Activated CD4-positive, alpha-beta T cell treated with anti-CD3 and anti-CD28 coated beads, Interleukin-2, amount 10 ng/mL, durations not matched to agents 7 days and 5 days (primary cell): ENCODE data around the gene WDFY4. TPM values are rescaled to one million over a fixed set of nuclear protein-coding genes. Genes with fewer than 3 reads are reported as not detected.

Experiments
- CTCF ChIA-PET: fragments of 350-600 bp; sonication (Branson Sonifier 250); formaldehyde crosslinking; loops from one replicate; lab custom pipeline; 2021; ENCODE audit warnings: antibody characterized with exemption; lab: Charles Lee
- POLR2A ChIA-PET: fragments of 350-600 bp; sonication (Branson Sonifier 250); formaldehyde crosslinking; loops from one replicate; lab custom pipeline; 2021; ENCODE audit warnings: antibody characterized with exemption; lab: Charles Lee
- DNase-seq: peaks from one replicate; pipeline ENCODE4 v3.0.0-alpha.2; 2020
- H3K27ac Mint-ChIP-seq: one replicate; pipeline ENCODE4 v1.8.0; 2021; ENCODE audit warnings: mild to moderate bottlenecking, moderate library complexity, mixed read lengths
- H3K27me3 Mint-ChIP-seq: one replicate; pipeline ENCODE4 v1.8.0; 2021; ENCODE audit warnings: mixed read lengths
- H3K36me3 Mint-ChIP-seq: one replicate; pipeline ENCODE4 v1.8.0; 2021; ENCODE audit warnings: low read depth, mixed read lengths
- H3K4me1 Mint-ChIP-seq: one replicate; pipeline ENCODE4 v1.8.0; 2021; ENCODE audit warnings: mixed read lengths
- H3K4me3 Mint-ChIP-seq: one replicate; pipeline ENCODE4 v1.8.0; 2021; ENCODE audit warnings: mild to moderate bottlenecking, moderate library complexity, mixed read lengths
- H3K9me3 Mint-ChIP-seq: one replicate; pipeline ENCODE4 v1.8.0; 2021; ENCODE audit warnings: mixed read lengths
- total RNA-seq, 2 experiments: library from RNA; stranded (reverse); gene quantifications; one replicate each; pipeline ENCODE4 v1.2.3, GENCODE V29; 2021

WDFY4 gene
- total RNA-seq, 2 experiments from 2014 or later, result 0.37 to 0.40 TPM

DNA sequence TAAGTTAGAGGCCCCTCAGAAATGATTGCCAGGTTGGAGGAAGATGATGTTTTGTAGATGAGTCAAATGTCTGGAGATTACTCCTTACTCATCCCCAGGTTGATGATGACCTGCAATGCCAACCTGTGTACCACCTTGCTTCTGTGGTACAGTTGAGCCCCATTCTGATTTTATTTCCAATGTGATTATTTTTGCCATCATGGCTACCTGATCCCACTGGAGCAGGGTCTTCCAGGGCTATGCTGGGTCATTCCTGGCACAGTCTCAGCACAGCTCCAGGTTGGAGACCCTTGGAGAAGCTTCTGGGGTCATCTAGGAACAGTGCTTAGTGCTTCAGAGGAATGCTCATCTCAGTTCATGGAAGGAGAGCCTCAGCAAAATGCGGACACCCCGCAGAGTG is 220.6 kb downstream of the WDFY4 start:
- Mint-ChIP-seq H3K36me3 (no peaks in the 10 kb centered on the region), H3K27ac (no peak overlapping the region), H3K4me3 (no peak overlapping the region), H3K4me1 (no peaks in the 10 kb centered on the region), H3K9me3 (no peaks in the 10 kb centered on the region), H3K27me3 (peaks cover 3% of the 10 kb centered on the region)
- no peak for DNase-seq
- POLR2A ChIA-PET, result no interaction called here
- CTCF ChIA-PET, result no interaction called here

DNA sequence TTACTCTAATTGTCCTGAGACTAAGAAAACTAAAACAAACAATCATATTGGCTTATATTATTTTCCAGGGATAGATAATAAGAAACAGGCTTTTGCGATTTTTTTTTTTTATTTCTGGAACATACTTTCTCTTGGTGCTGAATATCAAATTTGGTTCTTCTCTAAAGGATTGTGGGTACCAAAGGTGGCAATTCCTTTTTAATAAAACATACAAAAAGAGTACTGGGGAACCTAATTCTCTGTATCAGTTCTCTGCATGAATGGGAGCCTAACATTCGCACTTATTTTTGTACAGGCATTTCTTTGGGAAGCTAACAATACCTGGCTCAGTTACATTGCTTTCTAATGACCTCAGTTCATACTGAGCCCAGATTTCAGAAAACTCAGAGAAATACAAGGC is 222.2 kb downstream of the WDFY4 start:
- CTCF ChIA-PET, result interaction anchor here (0.6 kb wide), 1 partner anchor 462 kb away, joined by 3 read pairs; no protein-coding TSS in a partner anchor
- POLR2A ChIA-PET, result no interaction called here
- Mint-ChIP-seq H3K27me3 (peaks cover 3% of the 10 kb centered on the region), H3K9me3 (no peaks in the 10 kb centered on the region), H3K4me3 (no peak overlapping the region), H3K4me1 (no peaks in the 10 kb centered on the region), H3K27ac (no peak overlapping the region), H3K36me3 (no peaks in the 10 kb centered on the region)
- DNase-seq, result no peak

DNA sequence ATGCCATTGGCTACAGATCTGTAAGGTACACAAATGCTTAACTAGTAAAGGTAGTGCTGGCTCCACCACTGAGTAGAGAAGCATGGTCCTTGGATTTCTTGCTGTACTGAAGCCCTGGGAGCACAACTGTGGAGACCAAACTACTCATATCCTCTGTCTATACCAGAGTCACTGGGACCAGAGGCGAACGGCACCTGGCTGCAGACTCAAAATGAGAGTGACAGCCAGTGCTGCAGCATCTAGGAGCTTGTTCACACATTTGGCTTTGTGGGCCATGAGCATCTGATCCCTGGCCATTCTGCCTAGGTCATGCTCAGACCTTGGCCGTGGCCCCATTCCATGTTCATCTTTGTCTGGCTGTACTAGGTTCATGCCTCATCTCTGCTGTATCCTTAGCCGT is 223.1 kb downstream of the WDFY4 start:
- no peaks in the 10 kb centered on the region for H3K9me3 Mint-ChIP-seq
- H3K36me3 Mint-ChIP-seq, result no peaks in the 10 kb centered on the region
- peaks cover 3% of the 10 kb centered on the region for H3K27me3 Mint-ChIP-seq
- POLR2A ChIA-PET, result no interaction called here
- H3K4me1 Mint-ChIP-seq, result no peaks in the 10 kb centered on the region
- H3K4me3 Mint-ChIP-seq, result no peak overlapping the region
- CTCF ChIA-PET, result interaction anchor here (0.8 kb wide), 1 partner anchor 251 kb away, joined by 4 read pairs; no protein-coding TSS in a partner anchor
- no peak overlapping the region for H3K27ac Mint-ChIP-seq
- DNase-seq, result no peak

DNA sequence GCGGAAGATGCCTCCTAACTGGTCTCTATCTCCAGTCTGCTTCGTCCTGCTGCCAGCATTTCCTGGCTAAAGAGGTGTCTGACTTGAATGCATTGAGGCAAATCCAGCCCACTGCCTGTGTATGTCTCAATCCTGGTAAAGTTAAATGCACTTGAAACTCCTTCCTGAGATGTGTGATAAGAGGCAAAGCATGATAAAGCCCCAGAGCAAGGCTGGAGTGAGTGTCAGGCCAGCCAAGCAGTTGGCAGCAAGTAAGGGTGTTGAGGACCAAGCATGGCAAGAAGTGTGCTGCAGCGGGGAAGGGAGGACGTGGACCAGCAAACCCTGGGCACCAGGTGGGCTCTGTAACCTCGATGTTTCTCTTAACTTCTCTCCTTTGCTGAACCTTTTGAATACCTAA is 225.9 kb downstream of the WDFY4 start:
- Mint-ChIP-seq H3K9me3 (no peaks in the 10 kb centered on the region), H3K4me3 (no peak overlapping the region), H3K4me1 (no peaks in the 10 kb centered on the region), H3K36me3 (no peaks in the 10 kb centered on the region), H3K27ac (no peak overlapping the region), H3K27me3 (peaks cover 3% of the 10 kb centered on the region)
- DNase-seq, result no peak
- CTCF ChIA-PET, result no interaction called here
- POLR2A ChIA-PET, result no interaction called here

DNA sequence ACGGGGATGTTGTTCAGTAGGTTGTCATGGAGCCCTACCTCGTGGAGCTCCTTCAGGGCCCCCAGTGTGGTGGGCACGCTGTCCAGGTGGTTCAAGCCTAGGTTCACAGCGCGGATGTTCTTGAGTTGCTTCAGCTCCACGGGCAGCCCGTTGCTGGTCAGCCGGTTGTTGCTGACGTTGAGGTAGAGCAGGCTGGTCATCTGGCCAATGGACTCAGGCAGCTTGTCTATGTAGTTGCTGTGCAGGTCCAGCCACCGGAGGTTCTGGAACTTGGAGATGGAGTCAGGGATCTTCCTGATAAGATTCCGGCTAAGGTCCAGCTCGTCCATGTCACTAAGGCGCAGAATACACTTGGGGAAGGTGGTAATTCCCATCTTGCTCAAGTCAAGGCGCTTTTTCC is 229.0 kb downstream of the WDFY4 start:
- peaks cover 12% of the 10 kb centered on the region for H3K27me3 Mint-ChIP-seq
- H3K4me3 Mint-ChIP-seq, result no peak overlapping the region
- DNase-seq, result no peak
- H3K9me3 Mint-ChIP-seq, result no peaks in the 10 kb centered on the region
- H3K36me3 Mint-ChIP-seq, result no peaks in the 10 kb centered on the region
- H3K4me1 Mint-ChIP-seq, result no peaks in the 10 kb centered on the region
- ChIA-PET POLR2A (no interaction called here), CTCF (interaction anchor here (0.6 to 1.3 kb wide), 2 partner anchors 11 to 20 kb away, joined by 3 to 5 read pairs; no protein-coding TSS in a partner anchor)
- H3K27ac Mint-ChIP-seq, result no peak overlapping the region

DNA sequence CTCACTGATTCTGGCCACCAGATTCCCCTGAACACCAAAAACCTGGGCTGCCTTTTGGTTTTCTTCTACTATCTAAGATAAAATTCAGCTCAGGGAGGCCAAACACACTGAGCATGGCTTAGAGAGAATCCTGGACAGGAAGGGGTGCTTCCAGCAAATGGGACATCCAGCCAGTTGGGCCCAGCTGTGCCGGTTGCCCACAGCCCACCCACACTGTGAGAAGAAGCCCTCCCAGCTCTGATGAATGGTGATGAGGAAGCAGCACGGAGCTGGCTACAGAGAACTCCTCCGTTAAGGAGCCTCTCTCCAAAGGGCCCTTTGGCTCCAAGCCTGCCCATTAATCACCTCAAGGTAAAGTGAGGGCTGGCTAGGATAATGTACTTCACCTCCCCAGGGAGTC is 239.1 kb downstream of the WDFY4 start:
- no peak for DNase-seq
- CTCF ChIA-PET, result interaction anchor here (1.3 to 1.6 kb wide), 2 partner anchors 10 to 11 kb away, joined by 3 to 5 read pairs; no protein-coding TSS in a partner anchor
- no peaks in the 10 kb centered on the region for H3K4me1 Mint-ChIP-seq

DNA sequence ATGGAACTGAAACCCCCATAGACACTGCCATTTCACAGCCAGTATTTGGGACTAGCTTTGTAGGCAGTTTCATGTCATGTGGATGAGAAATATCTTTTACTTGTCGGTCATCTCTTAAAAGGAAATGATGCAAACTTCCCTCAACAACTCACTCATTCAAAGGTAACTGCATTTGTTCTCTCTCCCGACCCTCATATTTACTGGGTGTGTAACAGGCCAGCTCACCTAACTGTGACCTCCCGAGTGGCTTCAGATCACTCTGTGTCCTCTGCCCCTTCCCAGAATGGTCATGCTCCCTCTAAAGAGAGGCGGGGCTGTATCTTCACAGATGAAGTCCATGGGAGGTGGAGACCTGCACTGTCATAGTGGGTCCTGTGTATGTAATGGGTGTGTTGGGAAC is 240.3 kb downstream of the WDFY4 start:
- Mint-ChIP-seq H3K27ac (no peak overlapping the region), H3K27me3 (peaks cover 8% of the 10 kb centered on the region)

More for the DNA sequence above, 239.1 kb downstream of the WDFY4 start:
- no peak overlapping the region for H3K27ac Mint-ChIP-seq
- H3K4me3 Mint-ChIP-seq, result no peak overlapping the region
- POLR2A ChIA-PET, result no interaction called here
- no peaks in the 10 kb centered on the region for H3K36me3 Mint-ChIP-seq
- H3K9me3 Mint-ChIP-seq, result no peaks in the 10 kb centered on the region
- peaks cover 16% of the 10 kb centered on the region for H3K27me3 Mint-ChIP-seq

DNA sequence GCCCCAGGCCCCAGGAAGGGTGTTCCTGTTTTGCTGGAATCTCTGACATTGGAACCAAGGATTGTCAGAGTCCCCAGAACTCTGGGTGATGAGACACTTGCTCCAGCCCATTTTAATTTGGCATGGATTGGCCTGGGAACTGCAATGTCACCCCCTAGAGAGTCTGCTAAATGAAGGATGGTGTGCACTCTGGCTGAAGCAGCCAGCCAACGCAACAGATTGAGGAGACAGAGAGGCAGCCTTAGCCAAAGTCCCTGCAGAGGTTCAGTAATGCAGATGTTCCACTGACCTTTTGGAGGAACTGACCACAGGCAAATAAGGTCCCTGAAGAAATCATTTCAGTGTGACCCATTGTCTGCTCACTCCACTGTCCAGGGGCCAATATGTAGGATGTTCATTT is 241.6 kb downstream of the WDFY4 start:
- no peak for DNase-seq
- Mint-ChIP-seq H3K4me3 (no peak overlapping the region), H3K36me3 (no peaks in the 10 kb centered on the region), H3K9me3 (no peaks in the 10 kb centered on the region), H3K4me1 (no peaks in the 10 kb centered on the region), H3K27me3 (peaks cover 8% of the 10 kb centered on the region), H3K27ac (no peak overlapping the region)
- ChIA-PET CTCF (no interaction called here), POLR2A (no interaction called here)

More for the DNA sequence above, 240.3 kb downstream of the WDFY4 start:
- DNase-seq, result no peak
- Mint-ChIP-seq H3K36me3 (no peaks in the 10 kb centered on the region), H3K4me1 (no peaks in the 10 kb centered on the region), H3K4me3 (no peak overlapping the region), H3K9me3 (no peaks in the 10 kb centered on the region)
- ChIA-PET POLR2A (no interaction called here), CTCF (interaction anchor here (1.3 to 1.6 kb wide), 2 partner anchors 9 to 12 kb away, joined by 3 to 5 read pairs; no protein-coding TSS in a partner anchor)

DNA sequence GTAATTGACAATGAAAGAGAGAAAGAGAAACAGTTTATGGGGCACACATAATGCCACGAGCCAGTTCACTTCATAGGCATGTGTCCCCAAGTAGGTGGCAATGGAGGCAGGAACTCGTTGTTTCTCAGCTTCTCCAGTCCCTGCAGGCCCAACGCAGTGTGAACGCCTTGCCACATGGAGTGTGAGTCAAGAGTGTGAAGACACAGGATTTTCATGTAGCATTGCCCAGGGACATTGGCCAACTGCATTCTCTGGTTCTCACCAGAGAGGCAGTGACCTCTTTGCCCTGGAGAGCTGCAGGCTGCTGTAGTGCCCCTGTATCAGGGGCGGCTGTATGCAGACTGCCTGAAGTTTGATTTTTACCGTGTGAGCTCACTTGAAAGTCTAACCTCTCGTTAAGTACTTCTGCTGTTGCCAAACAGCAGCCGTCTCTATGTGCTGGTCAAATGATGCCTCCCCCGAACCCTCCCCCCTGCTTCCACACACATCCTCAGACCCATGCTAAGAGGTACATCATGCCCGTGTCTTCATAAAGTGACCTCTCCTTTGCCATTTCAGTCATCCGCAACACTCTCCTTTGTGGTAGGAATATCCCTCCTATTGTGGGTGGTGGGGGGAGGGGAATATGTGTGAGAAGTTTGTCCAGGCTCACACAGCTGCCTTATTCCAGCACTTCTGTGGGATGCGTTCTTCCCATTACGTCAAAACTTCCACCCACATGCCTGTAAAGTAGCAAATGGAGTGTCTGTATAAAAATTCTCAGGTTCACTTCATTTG is 242.3 kb downstream of the WDFY4 start:
- DNase-seq, result no peak
- Mint-ChIP-seq H3K9me3 (no peaks in the 10 kb centered on the region), H3K27me3 (peaks cover 6% of the 10 kb centered on the region), H3K4me3 (no peak overlapping the region), H3K36me3 (no peaks in the 10 kb centered on the region), H3K4me1 (no peaks in the 10 kb centered on the region), H3K27ac (no peak overlapping the region)
- POLR2A ChIA-PET, result no interaction called here
- CTCF ChIA-PET, result no interaction called here

DNA sequence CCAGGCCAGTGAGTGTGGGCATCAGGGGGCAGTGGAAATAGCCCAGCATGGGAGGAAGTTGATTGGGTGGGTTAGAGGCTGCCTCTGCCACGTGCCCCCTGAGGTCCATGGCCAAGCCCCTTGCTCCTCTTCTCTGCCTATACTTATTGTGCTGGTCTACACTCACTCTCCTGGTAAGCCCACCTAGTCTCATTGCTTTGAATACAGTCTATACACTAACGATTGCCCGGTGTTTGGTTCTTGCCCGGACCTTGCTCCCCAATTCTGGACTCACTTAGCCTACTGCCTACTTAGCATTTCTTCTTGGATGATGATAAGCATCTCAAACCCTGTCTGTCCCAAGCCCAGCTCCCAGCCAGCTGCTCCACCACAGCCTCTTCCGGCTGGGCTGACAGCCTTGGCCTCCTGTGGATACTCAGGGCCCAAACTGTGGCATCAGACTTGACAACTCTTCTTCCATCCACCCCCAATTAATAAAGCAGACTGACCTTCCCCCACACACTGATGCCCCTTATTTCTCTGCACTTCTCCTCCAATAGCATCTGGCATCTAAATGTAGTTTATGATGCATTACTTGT is 244.8 kb downstream of the WDFY4 start:
- DNase-seq, result no peak
- Mint-ChIP-seq H3K27ac (no peak overlapping the region), H3K9me3 (no peaks in the 10 kb centered on the region), H3K27me3 (peaks cover 3% of the 10 kb centered on the region), H3K36me3 (no peaks in the 10 kb centered on the region), H3K4me1 (no peaks in the 10 kb centered on the region), H3K4me3 (no peak overlapping the region)
- ChIA-PET POLR2A (no interaction called here), CTCF (no interaction called here)

DNA sequence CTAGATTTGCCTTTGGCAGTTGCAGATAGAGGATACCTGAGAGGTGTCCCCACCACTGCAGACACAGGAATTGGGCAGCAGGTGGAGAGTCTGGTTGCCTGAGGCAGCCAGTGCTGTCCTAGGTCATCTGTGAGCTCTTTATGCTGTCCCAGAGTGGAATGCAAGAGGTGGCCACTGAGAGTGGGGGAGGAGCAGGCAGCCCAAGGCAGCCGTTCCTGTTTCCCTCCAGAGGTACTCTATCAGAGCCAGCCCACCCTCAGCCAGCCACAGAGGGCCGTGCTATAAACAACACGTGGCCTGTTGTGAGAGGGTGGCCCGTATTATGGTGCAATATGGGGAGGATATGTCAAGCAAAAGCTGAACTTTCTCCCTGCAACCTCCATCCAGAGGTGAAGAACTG is 246.5 kb downstream of the WDFY4 start:
- CTCF ChIA-PET, result interaction anchor here (0.7 kb wide), 1 partner anchor 33 kb away, joined by 3 read pairs; no protein-coding TSS in a partner anchor
- no peak for DNase-seq

DNA sequence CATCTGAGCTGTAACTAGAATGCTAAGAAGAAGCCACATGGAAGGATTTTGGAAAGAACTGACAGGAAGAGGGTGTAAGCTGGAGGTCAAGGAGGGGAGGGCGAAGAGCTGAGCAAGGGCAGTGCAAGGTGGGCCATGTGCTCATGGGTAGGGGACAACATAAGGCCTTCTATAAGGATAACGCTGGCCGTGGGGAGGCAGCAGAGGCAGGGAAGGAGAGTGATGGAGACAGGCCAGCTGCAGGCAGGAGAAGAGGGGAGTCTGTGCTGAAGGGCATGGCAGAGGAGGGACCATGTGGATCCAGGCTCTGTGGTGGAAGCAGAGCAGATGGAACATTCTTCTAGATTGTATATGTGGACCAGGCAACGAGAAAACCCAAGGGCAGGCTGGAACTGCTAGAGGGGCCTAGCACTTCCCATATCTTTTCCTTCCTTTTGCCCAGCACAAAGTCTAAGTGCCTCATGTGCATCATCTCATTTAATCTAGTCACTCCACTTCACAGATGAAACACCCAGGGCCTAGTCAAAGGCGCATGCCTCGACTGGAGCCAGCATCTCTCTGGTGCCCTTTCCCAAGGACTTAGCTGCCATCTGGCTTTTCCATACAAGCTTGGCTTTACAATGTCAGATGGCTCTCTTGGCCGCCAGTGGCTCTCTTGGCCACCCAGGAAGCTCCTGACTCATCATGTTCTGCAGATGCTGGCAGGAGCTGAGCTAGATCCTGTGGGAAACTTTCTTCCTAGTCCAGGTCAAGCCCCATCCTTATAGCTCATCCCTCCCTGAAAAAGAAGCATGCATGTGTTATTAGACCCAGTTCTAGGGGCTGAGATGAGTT is 248.4 kb downstream of the WDFY4 start:
- POLR2A ChIA-PET, result interaction anchor here (0.5 kb wide), 1 partner anchor 391 kb away, joined by 3 read pairs; no protein-coding TSS in a partner anchor
- no peaks in the 10 kb centered on the region for H3K9me3 Mint-ChIP-seq
- H3K4me1 Mint-ChIP-seq, result no peaks in the 10 kb centered on the region
- DNase-seq, result no peak
- CTCF ChIA-PET, result interaction anchor here (0.9 to 1.1 kb wide), 3 partner anchors 8 to 23 kb away, joined by 3 read pairs; no protein-coding TSS in a partner anchor
- H3K4me3 Mint-ChIP-seq, result no peak overlapping the region
- H3K36me3 Mint-ChIP-seq, result no peaks in the 10 kb centered on the region
- H3K27ac Mint-ChIP-seq, result peak overlapping the region; percentile 26
- peaks cover 1% of the 10 kb centered on the region for H3K27me3 Mint-ChIP-seq

More for the DNA sequence above, 246.5 kb downstream of the WDFY4 start:
- Mint-ChIP-seq H3K36me3 (no peaks in the 10 kb centered on the region), H3K27me3 (peaks cover 1% of the 10 kb centered on the region), H3K4me1 (no peaks in the 10 kb centered on the region), H3K4me3 (no peak overlapping the region), H3K27ac (no peak overlapping the region), H3K9me3 (no peaks in the 10 kb centered on the region)
- POLR2A ChIA-PET, result no interaction called here
